Measurements from ENCODE around the gene MMGT1. TPM values are rescaled to one million over a fixed set of nuclear protein-coding genes. Genes with fewer than 3 reads are reported as not detected.

The MMGT1 gene
- total and polyA plus RNA-seq, 2 experiments from 2014 or later, result 6.9 to 25.4 TPM

DNA sequence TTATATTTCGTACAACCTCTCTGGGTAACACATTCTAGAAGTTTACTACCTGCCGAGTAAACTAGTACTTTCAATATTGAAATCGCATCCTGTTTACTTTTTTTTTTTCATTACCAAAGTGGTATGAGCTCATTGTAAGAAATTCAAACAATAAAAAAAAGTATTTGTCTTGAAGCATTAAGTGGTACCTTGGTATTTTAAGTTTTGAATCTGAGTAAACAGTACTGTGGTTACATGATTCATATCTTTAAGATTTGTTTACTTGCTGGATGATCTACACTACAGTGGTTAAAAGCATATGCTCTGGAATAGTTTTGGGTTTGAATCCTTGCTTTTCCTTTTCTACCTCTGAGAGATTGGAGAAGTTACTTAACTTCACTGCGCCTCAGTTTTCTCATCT is 3.8 kb upstream of the MMGT1 start:
- Mint-ChIP-seq H3K9me3 (no peaks in the 10 kb centered on the region; the same call in 2 of the 3 replicates), H3K36me3 (ENCODE audit: low read depth) (no peaks in the 10 kb centered on the region), H3K4me1 (peaks cover 13% of the 10 kb centered on the region), H3K27me3 (ENCODE audit: insufficient read depth, low read depth, poor library complexity) (peaks cover 6% of the 10 kb centered on the region), H3K27ac (no peak overlapping the region), H3K4me3 (no peak overlapping the region)
- no peak overlapping the region for H2AFZ ChIP-seq
- H3K79me2 ChIP-seq (replicated peaks; ENCODE audit: insufficient read depth), result peaks cover 8% of the 10 kb centered on the region
- H3K27ac ChIP-seq (ENCODE audit: low read depth), result no peak overlapping the region
- H3F3A ChIP-seq (replicated peaks; ENCODE audit: low read depth), result no peaks in the 10 kb centered on the region
- no peak overlapping the region for H3K4me2 ChIP-seq
- H3K36me3 ChIP-seq (ENCODE audit: insufficient read depth), result no peaks in the 10 kb centered on the region
- DNase-seq (ENCODE audit: low spot score) (no peak), ATAC-seq (no peak)
- H3K4me1 ChIP-seq (ENCODE audit: insufficient read depth), result no peaks in the 10 kb centered on the region
- H3K4me3 ChIP-seq, result no peak overlapping the region
- H3K9me2 ChIP-seq (ENCODE audit: insufficient read depth), result no peaks in the 10 kb centered on the region
- no peaks in the 10 kb centered on the region for H3K27me3 ChIP-seq (ENCODE audit: insufficient read depth)
- TF ChIP-seq, protein P1, sequence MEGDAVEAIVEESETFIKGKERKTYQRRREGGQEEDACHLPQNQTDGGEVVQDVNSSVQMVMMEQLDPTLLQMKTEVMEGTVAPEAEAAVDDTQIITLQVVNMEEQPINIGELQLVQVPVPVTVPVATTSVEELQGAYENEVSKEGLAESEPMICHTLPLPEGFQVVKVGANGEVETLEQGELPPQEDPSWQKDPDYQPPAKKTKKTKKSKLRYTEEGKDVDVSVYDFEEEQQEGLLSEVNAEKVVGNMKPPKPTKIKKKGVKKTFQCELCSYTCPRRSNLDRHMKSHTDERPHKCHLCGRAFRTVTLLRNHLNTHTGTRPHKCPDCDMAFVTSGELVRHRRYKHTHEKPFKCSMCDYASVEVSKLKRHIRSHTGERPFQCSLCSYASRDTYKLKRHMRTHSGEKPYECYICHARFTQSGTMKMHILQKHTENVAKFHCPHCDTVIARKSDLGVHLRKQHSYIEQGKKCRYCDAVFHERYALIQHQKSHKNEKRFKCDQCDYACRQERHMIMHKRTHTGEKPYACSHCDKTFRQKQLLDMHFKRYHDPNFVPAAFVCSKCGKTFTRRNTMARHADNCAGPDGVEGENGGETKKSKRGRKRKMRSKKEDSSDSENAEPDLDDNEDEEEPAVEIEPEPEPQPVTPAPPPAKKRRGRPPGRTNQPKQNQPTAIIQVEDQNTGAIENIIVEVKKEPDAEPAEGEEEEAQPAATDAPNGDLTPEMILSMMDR (conservative IDR thresholded peaks at IDR 0.05; ENCODE audit: low read depth in 2 of 2), result no peak
- TF ChIP-seq ZNF331 (CRISPR knock-in tag; IDR thresholded peaks at IDR 0.05; ENCODE audit: low read depth), result no peak
- TF ChIP-seq, protein P2, sequence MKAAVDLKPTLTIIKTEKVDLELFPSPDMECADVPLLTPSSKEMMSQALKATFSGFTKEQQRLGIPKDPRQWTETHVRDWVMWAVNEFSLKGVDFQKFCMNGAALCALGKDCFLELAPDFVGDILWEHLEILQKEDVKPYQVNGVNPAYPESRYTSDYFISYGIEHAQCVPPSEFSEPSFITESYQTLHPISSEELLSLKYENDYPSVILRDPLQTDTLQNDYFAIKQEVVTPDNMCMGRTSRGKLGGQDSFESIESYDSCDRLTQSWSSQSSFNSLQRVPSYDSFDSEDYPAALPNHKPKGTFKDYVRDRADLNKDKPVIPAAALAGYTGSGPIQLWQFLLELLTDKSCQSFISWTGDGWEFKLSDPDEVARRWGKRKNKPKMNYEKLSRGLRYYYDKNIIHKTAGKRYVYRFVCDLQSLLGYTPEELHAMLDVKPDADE (IDR thresholded peaks at IDR 0.05), result no peak
- H4K20me1 ChIP-seq (replicated peaks; ENCODE audit: insufficient read depth), result no peaks in the 10 kb centered on the region

DNA sequence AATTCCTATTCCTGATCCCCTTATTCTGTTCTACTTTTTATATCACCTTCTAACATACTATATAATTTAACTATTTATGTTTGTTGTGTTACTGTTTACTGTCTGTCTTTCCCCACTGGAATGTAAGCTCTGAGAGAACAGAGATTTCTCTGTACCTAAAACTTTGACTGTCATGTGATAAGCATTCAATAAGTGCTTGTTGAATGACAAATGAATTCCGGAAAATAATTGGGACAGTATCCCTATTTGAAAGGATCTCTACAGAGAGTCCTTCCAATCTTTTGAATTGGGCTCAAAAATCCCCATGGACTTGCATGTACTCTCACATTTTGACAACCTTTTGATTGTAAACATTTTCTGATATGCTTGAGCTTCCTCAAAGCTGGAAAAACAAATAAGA is 1.6 kb upstream of the MMGT1 start:
- Histone ChIP-seq H3K4me1 (ENCODE audit: insufficient read depth) (no peaks in the 10 kb centered on the region), H3K4me2 (no peak overlapping the region), H3K9me2 (ENCODE audit: insufficient read depth) (no peaks in the 10 kb centered on the region), H3K79me2 (replicated peaks; ENCODE audit: insufficient read depth) (peaks cover 30% of the 10 kb centered on the region), H2AFZ (no peak overlapping the region), H3K27ac (ENCODE audit: low read depth) (no peak overlapping the region), H3K4me3 (no peak overlapping the region), H4K20me1 (replicated peaks; ENCODE audit: insufficient read depth) (no peaks in the 10 kb centered on the region; the same call in 1 of the 2 replicates), H3F3A (replicated peaks; ENCODE audit: low read depth) (no peaks in the 10 kb centered on the region), H3K36me3 (ENCODE audit: insufficient read depth) (no peaks in the 10 kb centered on the region), H3K27me3 (ENCODE audit: insufficient read depth) (no peaks in the 10 kb centered on the region)
- H3K9me3 Mint-ChIP-seq, result no peaks in the 10 kb centered on the region; the same call in 2 of the 3 replicates
- H3K27me3 Mint-ChIP-seq (ENCODE audit: insufficient read depth, low read depth, poor library complexity), result peaks cover 6% of the 10 kb centered on the region
- DNase-seq (ENCODE audit: low spot score), result no peak
- peaks cover 16% of the 10 kb centered on the region for H3K4me1 Mint-ChIP-seq
- H3K36me3 Mint-ChIP-seq (ENCODE audit: low read depth), result 0 out of 3 replicates have a peak, but pooled peaks cover 2% of the 10 kb centered on the region
- no peak for ATAC-seq
- no peak overlapping the region for H3K27ac Mint-ChIP-seq
- no peak overlapping the region for H3K4me3 Mint-ChIP-seq
- no peak for TF ChIP-seq EZH2phosphoT487 (IDR thresholded peaks at IDR 0.05; ENCODE audit: unreplicated experiment)
- TF ChIP-seq CREB1 (CRISPR knock-in tag; IDR thresholded peaks at IDR 0.05; ENCODE audit: low read depth), result no peak
- no peak for TF ChIP-seq EZH2 (IDR thresholded peaks at IDR 0.05; ENCODE audit: low read depth, unreplicated experiment)
- TF ChIP-seq, protein P3, sequence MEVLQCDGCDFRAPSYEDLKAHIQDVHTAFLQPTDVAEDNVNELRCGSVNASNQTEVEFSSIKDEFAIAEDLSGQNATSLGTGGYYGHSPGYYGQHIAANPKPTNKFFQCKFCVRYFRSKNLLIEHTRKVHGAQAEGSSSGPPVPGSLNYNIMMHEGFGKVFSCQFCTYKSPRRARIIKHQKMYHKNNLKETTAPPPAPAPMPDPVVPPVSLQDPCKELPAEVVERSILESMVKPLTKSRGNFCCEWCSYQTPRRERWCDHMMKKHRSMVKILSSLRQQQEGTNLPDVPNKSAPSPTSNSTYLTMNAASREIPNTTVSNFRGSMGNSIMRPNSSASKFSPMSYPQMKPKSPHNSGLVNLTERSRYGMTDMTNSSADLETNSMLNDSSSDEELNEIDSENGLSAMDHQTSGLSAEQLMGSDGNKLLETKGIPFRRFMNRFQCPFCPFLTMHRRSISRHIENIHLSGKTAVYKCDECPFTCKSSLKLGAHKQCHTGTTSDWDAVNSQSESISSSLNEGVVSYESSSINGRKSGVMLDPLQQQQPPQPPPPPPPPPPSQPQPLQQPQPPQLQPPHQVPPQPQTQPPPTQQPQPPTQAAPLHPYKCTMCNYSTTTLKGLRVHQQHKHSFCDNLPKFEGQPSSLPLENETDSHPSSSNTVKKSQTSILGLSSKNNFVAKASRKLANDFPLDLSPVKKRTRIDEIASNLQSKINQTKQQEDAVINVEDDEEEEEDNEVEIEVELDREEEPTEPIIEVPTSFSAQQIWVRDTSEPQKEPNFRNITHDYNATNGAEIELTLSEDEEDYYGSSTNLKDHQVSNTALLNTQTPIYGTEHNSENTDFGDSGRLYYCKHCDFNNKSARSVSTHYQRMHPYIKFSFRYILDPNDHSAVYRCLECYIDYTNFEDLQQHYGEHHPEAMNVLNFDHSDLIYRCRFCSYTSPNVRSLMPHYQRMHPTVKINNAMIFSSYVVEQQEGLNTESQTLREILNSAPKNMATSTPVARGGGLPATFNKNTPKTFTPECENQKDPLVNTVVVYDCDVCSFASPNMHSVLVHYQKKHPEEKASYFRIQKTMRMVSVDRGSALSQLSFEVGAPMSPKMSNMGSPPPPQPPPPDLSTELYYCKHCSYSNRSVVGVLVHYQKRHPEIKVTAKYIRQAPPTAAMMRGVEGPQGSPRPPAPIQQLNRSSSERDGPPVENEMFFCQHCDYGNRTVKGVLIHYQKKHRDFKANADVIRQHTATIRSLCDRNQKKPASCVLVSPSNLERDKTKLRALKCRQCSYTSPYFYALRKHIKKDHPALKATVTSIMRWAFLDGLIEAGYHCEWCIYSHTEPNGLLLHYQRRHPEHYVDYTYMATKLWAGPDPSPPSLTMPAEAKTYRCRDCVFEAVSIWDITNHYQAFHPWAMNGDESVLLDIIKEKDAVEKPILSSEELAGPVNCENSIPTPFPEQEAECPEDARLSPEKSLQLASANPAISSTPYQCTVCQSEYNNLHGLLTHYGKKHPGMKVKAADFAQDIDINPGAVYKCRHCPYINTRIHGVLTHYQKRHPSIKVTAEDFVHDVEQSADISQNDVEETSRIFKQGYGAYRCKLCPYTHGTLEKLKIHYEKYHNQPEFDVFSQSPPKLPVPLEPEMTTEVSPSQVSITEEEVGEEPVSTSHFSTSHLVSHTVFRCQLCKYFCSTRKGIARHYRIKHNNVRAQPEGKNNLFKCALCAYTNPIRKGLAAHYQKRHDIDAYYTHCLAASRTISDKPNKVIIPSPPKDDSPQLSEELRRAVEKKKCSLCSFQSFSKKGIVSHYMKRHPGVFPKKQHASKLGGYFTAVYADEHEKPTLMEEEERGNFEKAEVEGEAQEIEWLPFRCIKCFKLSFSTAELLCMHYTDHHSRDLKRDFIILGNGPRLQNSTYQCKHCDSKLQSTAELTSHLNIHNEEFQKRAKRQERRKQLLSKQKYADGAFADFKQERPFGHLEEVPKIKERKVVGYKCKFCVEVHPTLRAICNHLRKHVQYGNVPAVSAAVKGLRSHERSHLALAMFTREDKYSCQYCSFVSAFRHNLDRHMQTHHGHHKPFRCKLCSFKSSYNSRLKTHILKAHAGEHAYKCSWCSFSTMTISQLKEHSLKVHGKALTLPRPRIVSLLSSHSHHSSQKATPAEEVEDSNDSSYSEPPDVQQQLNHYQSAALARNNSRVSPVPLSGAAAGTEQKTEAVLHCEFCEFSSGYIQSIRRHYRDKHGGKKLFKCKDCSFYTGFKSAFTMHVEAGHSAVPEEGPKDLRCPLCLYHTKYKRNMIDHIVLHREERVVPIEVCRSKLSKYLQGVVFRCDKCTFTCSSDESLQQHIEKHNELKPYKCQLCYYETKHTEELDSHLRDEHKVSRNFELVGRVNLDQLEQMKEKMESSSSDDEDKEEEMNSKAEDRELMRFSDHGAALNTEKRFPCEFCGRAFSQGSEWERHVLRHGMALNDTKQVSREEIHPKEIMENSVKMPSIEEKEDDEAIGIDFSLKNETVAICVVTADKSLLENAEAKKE (CRISPR knock-in tag; IDR thresholded peaks at IDR 0.05), result no peak
- no peak for TF ChIP-seq STAT1 (IDR thresholded peaks at IDR 0.05; ENCODE audit: unreplicated experiment)
- TF ChIP-seq ZNF114 (CRISPR knock-in tag; IDR thresholded peaks at IDR 0.05), result no peak
- no peak for TF ChIP-seq ZNF331 (CRISPR knock-in tag; IDR thresholded peaks at IDR 0.05; ENCODE audit: low read depth)

Data from GM23338 (cell line).